Measurements from ENCODE around the gene ATXN2.
"Not testable (repeated sequence)": the region's sequence is repeated elsewhere in the genome, so short reads cannot be mapped to it uniquely, and the experiment has no call there.

GRCh38 chr12:111492979-111493378 is 106.1 kb downstream of the ATXN2 start:
- TF ChIP-seq CTCF, POLR2A (IDR thresholded peaks at IDR 0.05): not testable (repeated sequence)

Measured in thyroid gland (tissue), 4 donors.